ENCODE data around the gene SEC14L1.

DNA sequence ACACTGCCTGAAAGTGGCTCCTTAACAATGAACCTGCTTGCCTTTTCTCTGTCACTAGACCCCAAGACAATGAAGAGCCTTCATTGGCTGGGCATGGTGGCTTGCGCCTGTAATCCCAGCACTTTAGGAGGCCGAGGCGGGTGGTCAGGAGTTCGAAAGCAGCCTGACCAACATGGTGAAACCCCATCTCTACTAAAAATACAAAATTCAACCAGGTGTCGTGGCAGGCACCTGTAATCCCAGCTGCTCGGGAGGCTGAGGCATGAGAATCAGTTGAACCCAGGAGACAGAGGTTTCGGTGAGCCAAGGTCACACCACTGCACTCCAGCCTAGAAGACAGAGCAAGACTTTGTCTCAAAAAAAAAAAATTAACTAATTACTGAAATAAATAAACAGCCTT, 45.3 kb upstream of the SEC14L1 start:
- TF ChIP-seq, protein P1, sequence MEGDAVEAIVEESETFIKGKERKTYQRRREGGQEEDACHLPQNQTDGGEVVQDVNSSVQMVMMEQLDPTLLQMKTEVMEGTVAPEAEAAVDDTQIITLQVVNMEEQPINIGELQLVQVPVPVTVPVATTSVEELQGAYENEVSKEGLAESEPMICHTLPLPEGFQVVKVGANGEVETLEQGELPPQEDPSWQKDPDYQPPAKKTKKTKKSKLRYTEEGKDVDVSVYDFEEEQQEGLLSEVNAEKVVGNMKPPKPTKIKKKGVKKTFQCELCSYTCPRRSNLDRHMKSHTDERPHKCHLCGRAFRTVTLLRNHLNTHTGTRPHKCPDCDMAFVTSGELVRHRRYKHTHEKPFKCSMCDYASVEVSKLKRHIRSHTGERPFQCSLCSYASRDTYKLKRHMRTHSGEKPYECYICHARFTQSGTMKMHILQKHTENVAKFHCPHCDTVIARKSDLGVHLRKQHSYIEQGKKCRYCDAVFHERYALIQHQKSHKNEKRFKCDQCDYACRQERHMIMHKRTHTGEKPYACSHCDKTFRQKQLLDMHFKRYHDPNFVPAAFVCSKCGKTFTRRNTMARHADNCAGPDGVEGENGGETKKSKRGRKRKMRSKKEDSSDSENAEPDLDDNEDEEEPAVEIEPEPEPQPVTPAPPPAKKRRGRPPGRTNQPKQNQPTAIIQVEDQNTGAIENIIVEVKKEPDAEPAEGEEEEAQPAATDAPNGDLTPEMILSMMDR (IDR thresholded peaks at IDR 0.05; ENCODE audit: insufficient read depth, low read depth, low read length) = no peak
- TF ChIP-seq EZH2 (IDR thresholded peaks at IDR 0.05; ENCODE audit: insufficient read depth, low read length) = no peak
